ENCODE data around the gene IL1R2.

DNA sequence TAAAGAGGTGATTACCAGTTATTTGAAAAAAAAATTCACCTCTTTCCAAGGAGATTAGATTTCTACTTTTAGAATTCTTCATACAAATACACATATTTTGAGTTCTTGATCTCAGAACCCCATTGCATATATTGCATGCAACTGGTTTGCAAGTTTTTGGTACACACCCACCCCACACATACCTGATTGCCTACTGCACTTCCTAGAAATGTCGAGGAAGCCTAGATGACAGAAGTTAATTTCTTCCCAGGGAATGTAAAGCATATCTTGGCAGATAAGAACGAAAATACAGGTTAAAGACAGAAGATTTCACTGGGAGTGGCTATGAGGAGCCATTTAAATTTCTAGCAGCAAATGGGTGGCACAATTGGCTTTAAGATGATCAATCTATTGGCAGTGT is 83.7 kb downstream of the IL1R2 start:
- TF ChIP-seq POLR2AphosphoS5 (IDR thresholded peaks at IDR 0.05), result no peak
- TF ChIP-seq, protein P1, sequence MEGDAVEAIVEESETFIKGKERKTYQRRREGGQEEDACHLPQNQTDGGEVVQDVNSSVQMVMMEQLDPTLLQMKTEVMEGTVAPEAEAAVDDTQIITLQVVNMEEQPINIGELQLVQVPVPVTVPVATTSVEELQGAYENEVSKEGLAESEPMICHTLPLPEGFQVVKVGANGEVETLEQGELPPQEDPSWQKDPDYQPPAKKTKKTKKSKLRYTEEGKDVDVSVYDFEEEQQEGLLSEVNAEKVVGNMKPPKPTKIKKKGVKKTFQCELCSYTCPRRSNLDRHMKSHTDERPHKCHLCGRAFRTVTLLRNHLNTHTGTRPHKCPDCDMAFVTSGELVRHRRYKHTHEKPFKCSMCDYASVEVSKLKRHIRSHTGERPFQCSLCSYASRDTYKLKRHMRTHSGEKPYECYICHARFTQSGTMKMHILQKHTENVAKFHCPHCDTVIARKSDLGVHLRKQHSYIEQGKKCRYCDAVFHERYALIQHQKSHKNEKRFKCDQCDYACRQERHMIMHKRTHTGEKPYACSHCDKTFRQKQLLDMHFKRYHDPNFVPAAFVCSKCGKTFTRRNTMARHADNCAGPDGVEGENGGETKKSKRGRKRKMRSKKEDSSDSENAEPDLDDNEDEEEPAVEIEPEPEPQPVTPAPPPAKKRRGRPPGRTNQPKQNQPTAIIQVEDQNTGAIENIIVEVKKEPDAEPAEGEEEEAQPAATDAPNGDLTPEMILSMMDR (IDR thresholded peaks at IDR 0.05), result no peak
